Ishikawa (cell line): ENCODE results near the gene ETNK1.

Source experiments
- CEBPB ChIP-seq: IDR thresholded peaks from 2 replicates; pipeline ENCODE4 v1.6.1; 2012
- CREB1 ChIP-seq: IDR thresholded peaks from 2 replicates; pipeline ENCODE4 v1.6.1; 2012; ENCODE audit warnings: low read depth
- EGR1 ChIP-seq: IDR thresholded peaks from 2 replicates; pipeline ENCODE4 v1.6.1; 2012
- EP300 ChIP-seq: IDR thresholded peaks from 2 replicates; pipeline ENCODE4 v1.6.1; 2012; ENCODE audit warnings: borderline replicate concordance
- FOXM1 ChIP-seq: IDR thresholded peaks from 2 replicates; pipeline ENCODE4 v1.6.1; 2012; ENCODE audit warnings: low read depth, borderline replicate concordance
- MAX ChIP-seq: IDR thresholded peaks from 2 replicates; pipeline ENCODE4 v1.6.1; 2012
- NFIC ChIP-seq: IDR thresholded peaks from 2 replicates; pipeline ENCODE4 v1.6.1; 2012
- RAD21 ChIP-seq: IDR thresholded peaks from 2 replicates; pipeline ENCODE4 v1.6.1; 2012; ENCODE audit warnings: low read depth
- TAF1 ChIP-seq: IDR thresholded peaks from 2 replicates; pipeline ENCODE4 v1.6.1; 2012; ENCODE audit warnings: low read depth, mild to moderate bottlenecking
- TCF12 ChIP-seq: IDR thresholded peaks from 2 replicates; pipeline ENCODE4 v1.6.1; 2012; ENCODE audit warnings: low read depth
- TEAD4 ChIP-seq: IDR thresholded peaks from 2 replicates; pipeline ENCODE4 v1.6.1; 2012
- USF1 ChIP-seq: IDR thresholded peaks from 2 replicates; pipeline ENCODE4 v1.6.1; 2012
- YY1 ChIP-seq: IDR thresholded peaks from 2 replicates; pipeline ENCODE4 v1.6.1; 2012; ENCODE audit warnings: low read depth
- ZBTB7A ChIP-seq: IDR thresholded peaks from 2 replicates; pipeline ENCODE4 v1.6.1; 2012; ENCODE audit warnings: low read depth
- TF ChIP-seq, protein P1 (sequence below): IDR thresholded peaks from 2 replicates; pipeline ENCODE4 v1.6.1; 2012; ENCODE audit warnings: low read depth, mild to moderate bottlenecking

ETNK1 gene

DNA sequence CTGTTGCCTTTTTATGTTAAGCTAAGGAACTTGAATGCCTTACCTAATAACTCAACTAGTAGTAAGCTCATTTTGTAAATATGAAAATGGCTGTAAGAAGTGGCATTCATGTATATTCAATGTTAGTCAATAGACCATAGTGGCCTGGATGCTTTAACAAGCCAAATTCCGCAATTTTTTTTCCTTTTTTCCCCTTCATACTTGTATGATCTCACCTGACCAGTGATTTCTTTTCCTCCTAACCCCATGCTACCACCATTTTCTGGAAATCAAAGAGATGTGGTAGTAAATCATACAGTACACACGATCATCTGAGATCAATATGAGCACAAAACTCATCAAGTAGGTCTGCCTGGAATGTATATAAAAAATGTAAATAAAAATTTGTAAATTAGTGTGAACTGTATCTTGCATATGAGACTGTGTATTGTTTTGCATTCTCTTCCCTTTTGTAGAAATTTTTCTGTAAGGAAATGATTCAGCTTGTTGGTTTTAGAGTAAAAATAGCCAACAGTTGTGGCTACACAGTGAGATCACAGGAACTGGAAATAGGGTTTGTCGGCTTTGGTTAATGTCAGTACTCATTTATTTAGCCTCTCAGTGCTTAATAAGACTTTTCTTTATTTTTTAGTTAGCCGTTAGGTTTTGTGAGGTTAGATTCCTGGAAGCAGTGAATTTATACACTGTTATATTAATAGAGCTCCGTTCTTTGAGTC is 62.5 kb downstream of the ETNK1 start:
- no peak for TF ChIP-seq CEBPB
- no peak for TF ChIP-seq RAD21
- TF ChIP-seq EGR1 = no peak
- TF ChIP-seq, protein P1, sequence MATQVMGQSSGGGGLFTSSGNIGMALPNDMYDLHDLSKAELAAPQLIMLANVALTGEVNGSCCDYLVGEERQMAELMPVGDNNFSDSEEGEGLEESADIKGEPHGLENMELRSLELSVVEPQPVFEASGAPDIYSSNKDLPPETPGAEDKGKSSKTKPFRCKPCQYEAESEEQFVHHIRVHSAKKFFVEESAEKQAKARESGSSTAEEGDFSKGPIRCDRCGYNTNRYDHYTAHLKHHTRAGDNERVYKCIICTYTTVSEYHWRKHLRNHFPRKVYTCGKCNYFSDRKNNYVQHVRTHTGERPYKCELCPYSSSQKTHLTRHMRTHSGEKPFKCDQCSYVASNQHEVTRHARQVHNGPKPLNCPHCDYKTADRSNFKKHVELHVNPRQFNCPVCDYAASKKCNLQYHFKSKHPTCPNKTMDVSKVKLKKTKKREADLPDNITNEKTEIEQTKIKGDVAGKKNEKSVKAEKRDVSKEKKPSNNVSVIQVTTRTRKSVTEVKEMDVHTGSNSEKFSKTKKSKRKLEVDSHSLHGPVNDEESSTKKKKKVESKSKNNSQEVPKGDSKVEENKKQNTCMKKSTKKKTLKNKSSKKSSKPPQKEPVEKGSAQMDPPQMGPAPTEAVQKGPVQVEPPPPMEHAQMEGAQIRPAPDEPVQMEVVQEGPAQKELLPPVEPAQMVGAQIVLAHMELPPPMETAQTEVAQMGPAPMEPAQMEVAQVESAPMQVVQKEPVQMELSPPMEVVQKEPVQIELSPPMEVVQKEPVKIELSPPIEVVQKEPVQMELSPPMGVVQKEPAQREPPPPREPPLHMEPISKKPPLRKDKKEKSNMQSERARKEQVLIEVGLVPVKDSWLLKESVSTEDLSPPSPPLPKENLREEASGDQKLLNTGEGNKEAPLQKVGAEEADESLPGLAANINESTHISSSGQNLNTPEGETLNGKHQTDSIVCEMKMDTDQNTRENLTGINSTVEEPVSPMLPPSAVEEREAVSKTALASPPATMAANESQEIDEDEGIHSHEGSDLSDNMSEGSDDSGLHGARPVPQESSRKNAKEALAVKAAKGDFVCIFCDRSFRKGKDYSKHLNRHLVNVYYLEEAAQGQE = no peak
- TF ChIP-seq TCF12 = no peak
- TF ChIP-seq MAX = no peak
- TF ChIP-seq EP300 = no peak
- no peak for TF ChIP-seq YY1
- no peak for TF ChIP-seq USF1
- TF ChIP-seq FOXM1 = no peak
- no peak for TF ChIP-seq ZBTB7A
- TF ChIP-seq TAF1 = no peak
- no peak for TF ChIP-seq CREB1
- TF ChIP-seq TEAD4 = no peak
- no peak for TF ChIP-seq NFIC

- no peak for TF ChIP-seq EGR1
Measured at GRCh38 chr12:22689876-22690275, 64.9 kb downstream of the ETNK1 start.

DNA sequence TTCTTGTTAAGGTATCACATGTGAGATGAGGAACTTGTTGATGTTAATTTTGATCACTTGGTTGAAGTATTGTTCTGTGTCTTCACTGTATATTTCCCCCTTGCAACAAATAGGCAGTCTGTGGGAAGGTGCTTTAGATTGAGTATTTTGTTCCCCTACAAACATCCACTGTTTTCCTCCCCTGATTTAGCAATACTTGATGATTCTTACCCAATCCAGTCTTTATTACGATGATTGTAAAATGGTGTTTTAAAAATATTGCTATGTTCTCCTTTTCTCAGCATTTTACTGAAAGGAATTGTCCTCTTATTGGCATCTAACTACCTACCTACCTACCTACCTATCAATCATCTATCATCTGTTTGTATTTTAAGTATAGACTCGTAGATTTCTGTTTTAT is 66.3 kb downstream of the ETNK1 start:
- TF ChIP-seq TEAD4 = no peak
- TF ChIP-seq TAF1 = no peak
- 0 out of 2 replicates have a peak, but pooled peaks have one; percentile 26 for TF ChIP-seq CEBPB

- TF ChIP-seq RAD21 = no peak
Measured at GRCh38 chr12:22692964-22693555, 68.1 kb downstream of the ETNK1 start.

DNA sequence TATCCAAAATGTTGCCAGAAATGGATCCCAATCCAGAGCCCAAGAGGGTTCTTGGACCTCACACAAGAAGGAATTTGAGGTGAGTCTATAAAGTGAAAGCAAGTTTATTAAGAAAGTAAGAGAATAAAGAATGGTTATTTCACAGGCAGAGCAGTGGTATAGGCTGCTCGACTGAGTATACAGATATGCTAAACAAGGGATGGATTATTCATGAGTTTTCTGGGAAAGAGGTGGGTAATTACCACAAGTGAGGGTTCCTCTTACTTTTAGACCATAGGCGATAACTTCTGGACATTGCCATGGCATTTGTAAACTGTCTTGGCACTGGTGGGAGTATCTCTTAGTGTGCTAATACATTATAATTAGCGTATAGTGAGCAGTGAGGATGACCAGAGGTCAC is 73.6 kb downstream of the ETNK1 start:
- TF ChIP-seq NFIC = no peak
- TF ChIP-seq EP300 = no peak
- no peak for TF ChIP-seq YY1
- TF ChIP-seq, protein P1 = no peak
- no peak for TF ChIP-seq RAD21
- no peak for TF ChIP-seq TEAD4
- TF ChIP-seq CREB1 = no peak
- no peak for TF ChIP-seq FOXM1
- no peak for TF ChIP-seq EGR1

DNA sequence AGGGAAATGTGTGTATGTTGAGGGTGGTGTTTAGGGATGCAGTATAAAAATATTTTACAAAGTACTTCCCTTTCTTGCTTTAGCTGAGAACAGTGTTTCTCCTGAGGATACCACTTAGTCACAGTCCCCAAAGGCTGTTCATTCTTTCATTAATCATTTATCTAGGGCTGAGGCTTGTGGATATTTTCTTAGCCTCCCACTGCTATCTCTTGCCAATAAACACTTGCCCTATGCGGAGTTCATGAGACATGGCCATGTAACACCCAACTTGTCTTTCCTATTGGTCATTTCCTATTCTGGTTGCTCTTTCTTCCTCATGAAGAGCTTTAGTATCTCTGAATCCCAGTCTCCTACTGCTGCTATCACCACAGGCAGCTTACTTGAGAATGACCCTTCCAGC is 75.1 kb downstream of the ETNK1 start:
- TF ChIP-seq TEAD4 (no peak), EGR1 (no peak), FOXM1 (no peak), RAD21 (no peak), TCF12 (no peak), CEBPB (no peak), NFIC (no peak), TAF1 (no peak), ZBTB7A (no peak), USF1 (no peak), YY1 (no peak)
- TF ChIP-seq, protein P1 = no peak
